LNCaP clone FGC (cell line): ENCODE measurements around the gene APOBEC3H.

Experiments used
- DNase-seq: peaks from one replicate; pipeline ENCODE4 v3.0.0-alpha.2; 2011; ENCODE audit warnings: low read depth
- H3K4me3 ChIP-seq: 2 replicates; pipeline ENCODE4 v1.5.1; 2011; ENCODE audit warnings: mild to moderate bottlenecking, low read depth, low read length, control low read depth
- TF ChIP-seq, protein P1 (sequence below): IDR thresholded peaks from 2 replicates; pipeline ENCODE4 v1.5.1; 2012; ENCODE audit warnings: mild to moderate bottlenecking; ENCODE audit not compliant: control insufficient read depth, insufficient read depth; ENCODE audit errors: extremely low read depth

The APOBEC3H gene

GRCh38 chr22:39098026-39098425, 982 bp downstream of the APOBEC3H start:
- DNase-seq = no peak
- TF ChIP-seq, protein P1, sequence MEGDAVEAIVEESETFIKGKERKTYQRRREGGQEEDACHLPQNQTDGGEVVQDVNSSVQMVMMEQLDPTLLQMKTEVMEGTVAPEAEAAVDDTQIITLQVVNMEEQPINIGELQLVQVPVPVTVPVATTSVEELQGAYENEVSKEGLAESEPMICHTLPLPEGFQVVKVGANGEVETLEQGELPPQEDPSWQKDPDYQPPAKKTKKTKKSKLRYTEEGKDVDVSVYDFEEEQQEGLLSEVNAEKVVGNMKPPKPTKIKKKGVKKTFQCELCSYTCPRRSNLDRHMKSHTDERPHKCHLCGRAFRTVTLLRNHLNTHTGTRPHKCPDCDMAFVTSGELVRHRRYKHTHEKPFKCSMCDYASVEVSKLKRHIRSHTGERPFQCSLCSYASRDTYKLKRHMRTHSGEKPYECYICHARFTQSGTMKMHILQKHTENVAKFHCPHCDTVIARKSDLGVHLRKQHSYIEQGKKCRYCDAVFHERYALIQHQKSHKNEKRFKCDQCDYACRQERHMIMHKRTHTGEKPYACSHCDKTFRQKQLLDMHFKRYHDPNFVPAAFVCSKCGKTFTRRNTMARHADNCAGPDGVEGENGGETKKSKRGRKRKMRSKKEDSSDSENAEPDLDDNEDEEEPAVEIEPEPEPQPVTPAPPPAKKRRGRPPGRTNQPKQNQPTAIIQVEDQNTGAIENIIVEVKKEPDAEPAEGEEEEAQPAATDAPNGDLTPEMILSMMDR = no peak
- no peak overlapping the region for H3K4me3 ChIP-seq

DNA sequence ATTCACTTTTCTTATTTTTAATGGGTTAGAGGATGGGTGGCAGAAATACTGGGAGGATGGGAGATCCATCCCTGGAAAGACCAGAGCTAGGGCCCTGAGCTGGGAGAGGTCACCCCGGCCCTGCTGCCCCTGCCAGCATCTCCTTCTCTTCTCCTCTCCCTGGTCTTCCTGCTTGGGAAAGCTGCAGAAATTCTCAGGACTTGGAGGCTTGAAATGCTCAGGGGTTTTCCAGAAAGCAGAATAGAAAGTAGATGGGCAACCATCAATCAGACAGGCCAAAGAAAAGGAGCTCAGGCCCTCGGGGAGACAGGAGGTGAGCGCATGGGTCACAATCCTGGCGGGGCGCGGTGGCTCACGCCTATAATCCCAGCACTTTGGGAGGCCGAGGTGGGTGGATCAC, 1.5 kb downstream of the APOBEC3H start:
- H3K4me3 ChIP-seq = no peak overlapping the region
- TF ChIP-seq, protein P1 = no peak
- DNase-seq = no peak

DNA sequence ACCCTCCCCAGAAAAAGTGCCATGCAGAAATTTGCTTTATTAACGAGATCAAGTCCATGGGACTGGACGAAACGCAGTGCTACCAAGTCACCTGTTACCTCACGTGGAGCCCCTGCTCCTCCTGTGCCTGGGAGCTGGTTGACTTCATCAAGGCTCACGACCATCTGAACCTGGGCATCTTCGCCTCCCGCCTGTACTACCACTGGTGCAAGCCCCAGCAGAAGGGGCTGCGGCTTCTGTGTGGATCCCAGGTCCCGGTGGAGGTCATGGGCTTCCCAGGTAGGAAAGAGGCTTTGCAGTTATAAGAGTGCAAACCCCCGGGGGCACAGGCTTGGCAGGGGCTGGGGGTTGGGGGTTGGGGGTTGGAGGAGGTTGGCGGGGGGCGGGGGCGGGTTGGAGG, 4.2 kb downstream of the APOBEC3H start:
- no peak for DNase-seq
- TF ChIP-seq, protein P1 = no peak
- no peak overlapping the region for H3K4me3 ChIP-seq

GRCh38 chr22:39103431-39103830, 6.4 kb downstream of the APOBEC3H start:
- DNase-seq = no peak
- TF ChIP-seq, protein P1 = no peak
- no peak overlapping the region for H3K4me3 ChIP-seq

DNA sequence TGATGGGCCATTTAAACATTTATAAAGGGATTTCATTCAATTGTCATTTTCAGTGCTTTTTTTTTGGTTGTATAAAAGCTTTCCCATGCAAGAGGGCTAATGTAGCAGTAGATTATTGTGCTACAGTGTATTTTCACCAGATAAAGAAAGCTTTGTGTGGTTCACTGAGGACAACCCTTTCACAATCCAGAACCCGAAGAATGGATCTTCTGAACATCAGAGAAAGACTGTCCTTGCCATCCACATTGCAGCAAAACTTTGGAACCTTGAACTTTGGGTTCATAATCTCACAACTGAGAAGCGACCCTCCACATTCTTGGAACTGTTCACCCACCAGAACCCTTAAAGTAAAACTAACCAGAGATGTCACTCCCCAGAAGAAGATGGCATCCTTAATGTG, 9.3 kb downstream of the APOBEC3H start:
- DNase-seq = no peak
- H3K4me3 ChIP-seq = no peak overlapping the region
- TF ChIP-seq, protein P1 = no peak

DNA sequence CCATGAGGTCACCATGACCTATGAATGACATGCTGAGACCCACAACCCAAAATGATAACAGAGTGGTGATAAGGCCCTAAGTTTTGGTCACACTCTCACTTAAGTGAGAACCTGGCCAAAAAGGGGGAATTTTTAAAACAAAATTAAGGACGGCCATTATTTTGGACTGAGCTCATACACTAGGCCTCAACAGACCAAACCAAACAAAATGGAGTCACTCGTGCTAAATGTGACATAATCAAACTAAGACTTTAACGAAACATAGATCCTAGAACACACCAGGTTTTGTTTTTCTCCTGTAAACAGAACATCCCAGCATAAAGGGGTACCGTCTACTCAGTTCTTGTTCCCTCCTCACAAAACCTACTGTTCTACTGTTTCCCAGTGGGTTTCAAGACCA, 11.4 kb downstream of the APOBEC3H start:
- TF ChIP-seq, protein P1 = no peak
- H3K4me3 ChIP-seq = no peak overlapping the region
- DNase-seq = no peak

- no peak overlapping the region for H3K4me3 ChIP-seq
- no peak for DNase-seq
- TF ChIP-seq, protein P1 = no peak
These were observed 12.3 kb downstream of the APOBEC3H start for GRCh38 chr22:39109361-39109760.
